HG02884 (cell line): Measurements from ENCODE around the gene LAG3.

ENCODE experiments used
- ATAC-seq: cut with Tn5 transposase; IDR thresholded peaks from one replicate; pipeline ENCODE4 v1.9.1; 2021; ENCODE audit warnings: mild to moderate bottlenecking, moderate library complexity; ENCODE audit not compliant: unreplicated experiment

The LAG3 gene

GRCh38 chr12:6771091-6771495, 1.2 kb upstream of the LAG3 start:
- no peak for ATAC-seq

- no peak for ATAC-seq
Observed at GRCh38 chr12:6771509-6772330, 600 bp upstream of the LAG3 start.

DNA sequence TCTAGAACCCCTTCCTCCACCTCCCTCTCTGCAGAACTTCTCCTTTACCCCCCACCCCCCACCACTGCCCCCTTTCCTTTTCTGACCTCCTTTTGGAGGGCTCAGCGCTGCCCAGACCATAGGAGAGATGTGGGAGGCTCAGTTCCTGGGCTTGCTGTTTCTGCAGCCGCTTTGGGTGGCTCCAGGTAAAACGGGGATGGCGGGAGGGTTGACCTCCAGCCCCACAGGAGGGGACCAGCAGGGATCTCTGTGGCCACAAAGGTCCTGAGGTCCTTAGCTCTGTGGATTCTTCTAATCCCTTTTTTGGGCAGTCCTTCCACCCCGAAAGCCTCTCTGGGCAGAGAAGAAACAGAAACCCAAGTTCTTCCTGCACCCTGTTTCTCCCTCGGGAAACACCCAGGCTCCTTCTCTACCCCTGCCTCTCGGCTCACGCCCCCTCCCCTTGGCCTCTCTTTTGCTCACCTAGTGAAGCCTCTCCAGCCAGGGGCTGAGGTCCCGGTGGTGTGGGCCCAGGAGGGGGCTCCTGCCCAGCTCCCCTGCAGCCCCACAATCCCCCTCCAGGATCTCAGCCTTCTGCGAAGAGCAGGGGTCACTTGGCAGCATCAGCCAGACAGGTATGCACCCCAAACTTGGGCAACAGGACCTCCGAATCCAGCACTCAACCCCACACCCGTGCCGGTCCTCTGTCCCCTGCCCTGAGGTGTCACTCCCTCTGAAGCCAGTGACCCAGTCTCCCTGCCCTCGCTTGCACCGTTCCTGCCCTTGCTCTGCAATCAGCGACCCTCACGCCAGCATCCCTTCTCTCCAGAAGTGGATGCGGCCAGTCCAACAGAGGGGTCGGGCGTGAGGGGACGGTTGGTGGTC, 638 bp downstream of the LAG3 start:
- no peak for ATAC-seq

GRCh38 chr12:6773590-6774351, 1.5 kb downstream of the LAG3 start:
- ATAC-seq, result no peak

GRCh38 chr12:6774499-6775062, 2.3 kb downstream of the LAG3 start:
- ATAC-seq, result no peak

DNA sequence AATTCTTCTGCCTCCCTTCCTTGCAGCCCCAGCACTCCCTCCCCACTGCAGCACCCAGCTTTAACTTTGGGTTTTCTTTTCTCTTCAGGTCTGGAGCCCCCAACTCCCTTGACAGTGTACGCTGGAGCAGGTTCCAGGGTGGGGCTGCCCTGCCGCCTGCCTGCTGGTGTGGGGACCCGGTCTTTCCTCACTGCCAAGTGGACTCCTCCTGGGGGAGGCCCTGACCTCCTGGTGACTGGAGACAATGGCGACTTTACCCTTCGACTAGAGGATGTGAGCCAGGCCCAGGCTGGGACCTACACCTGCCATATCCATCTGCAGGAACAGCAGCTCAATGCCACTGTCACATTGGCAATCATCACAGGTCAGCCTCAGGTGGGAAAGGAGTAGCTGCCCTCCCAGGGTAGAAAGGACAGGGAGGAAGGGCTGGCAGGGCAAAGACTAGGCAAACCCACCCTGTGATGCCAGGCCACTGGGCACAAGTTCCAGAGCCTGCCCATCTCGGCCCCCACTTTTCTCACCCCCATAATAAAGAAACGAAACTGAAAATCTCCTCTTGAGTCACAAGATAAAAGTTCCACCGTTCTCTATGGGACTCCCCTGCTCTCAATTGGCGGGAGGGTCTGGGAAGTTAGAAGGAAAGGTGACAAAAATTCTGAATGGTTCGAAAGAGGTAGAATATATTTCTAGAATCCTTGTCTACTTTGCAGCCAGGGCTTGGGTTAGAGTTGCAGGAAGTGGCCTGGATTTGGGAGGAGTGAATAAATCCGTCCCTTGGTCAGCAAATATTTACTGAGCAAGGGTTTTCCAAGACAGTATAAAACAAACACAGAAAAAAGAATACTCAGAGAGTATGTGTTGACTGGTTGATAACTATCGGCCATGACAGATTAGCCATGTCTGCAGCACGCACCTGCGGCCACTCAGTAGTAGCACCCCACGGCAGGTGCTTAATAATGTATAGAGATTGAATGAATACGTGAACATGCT, 3.2 kb downstream of the LAG3 start:
- no peak for ATAC-seq

DNA sequence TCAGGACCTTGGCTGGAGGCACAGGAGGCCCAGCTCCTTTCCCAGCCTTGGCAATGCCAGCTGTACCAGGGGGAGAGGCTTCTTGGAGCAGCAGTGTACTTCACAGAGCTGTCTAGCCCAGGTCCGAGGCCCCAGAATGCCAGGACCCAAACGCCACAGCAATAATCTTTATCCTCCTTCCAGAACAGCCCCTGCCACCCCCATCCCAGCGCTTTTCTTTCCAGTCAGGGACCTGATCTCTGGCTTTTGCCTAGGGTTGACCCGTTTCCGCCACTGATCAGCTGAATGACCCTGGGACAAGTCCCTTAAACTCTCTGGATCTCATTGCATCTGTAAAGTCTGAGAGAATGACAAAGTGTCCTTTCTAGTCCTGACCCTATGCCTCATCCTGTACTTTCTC, 5.1 kb downstream of the LAG3 start:
- ATAC-seq, result no peak

DNA sequence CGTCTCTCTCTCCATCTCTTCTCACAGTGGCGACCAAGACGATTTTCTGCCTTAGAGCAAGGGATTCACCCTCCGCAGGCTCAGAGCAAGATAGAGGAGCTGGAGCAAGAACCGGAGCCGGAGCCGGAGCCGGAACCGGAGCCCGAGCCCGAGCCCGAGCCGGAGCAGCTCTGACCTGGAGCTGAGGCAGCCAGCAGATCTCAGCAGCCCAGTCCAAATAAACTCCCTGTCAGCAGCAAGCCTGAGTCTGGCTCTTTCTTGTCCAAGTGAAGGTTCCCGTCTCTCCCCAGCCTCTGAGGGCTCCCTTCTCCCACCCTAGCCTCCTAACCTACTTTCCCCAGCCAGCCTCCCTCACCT, 5.9 kb downstream of the LAG3 start:
- no peak for ATAC-seq

DNA sequence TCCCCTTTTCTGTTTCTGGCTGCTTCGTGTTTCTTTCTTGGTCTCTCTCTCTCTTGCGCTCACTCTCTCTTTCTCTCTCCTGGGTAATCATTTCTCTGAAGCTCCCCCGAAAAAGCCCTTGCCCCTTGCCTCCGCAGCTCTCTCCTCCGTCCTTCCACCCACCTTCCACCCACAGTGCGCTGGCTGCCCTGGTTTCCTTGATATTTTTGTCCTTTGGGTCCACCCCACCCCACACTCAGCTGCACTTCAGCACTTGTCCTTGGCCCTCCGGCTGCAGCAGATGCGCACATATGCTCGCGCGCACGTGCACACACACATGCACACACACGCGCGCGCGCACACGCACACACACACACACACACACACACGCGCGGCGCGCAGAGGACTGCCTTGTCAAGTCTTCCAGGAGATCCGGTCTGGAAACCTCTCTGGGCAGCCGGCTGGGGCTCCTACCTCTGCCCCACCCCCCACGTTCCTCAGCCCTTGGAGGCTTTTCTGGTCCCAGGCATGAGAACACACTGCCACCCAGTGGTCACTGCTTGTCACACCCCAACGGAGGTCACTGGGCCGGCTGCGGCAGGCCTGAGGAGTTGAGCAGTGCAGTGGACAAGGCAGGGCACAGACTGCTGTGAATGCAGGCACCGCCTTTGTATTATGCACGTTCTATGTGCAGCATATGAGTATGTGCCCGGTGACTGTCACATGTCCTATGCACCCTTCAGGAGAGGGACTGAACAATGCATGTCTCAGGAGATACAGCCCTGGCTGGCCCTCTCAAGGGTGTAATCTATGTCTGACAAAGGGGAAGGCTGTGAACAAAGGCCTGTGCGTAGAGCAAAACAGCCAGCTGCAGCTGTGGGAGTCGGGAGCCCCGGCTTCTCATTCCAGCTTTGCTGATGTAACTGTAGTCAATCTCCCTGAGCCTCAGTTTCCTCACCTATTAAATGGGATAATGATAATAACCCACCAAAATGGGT, 6.5 kb downstream of the LAG3 start:
- ATAC-seq, result peak; percentile 85

DNA sequence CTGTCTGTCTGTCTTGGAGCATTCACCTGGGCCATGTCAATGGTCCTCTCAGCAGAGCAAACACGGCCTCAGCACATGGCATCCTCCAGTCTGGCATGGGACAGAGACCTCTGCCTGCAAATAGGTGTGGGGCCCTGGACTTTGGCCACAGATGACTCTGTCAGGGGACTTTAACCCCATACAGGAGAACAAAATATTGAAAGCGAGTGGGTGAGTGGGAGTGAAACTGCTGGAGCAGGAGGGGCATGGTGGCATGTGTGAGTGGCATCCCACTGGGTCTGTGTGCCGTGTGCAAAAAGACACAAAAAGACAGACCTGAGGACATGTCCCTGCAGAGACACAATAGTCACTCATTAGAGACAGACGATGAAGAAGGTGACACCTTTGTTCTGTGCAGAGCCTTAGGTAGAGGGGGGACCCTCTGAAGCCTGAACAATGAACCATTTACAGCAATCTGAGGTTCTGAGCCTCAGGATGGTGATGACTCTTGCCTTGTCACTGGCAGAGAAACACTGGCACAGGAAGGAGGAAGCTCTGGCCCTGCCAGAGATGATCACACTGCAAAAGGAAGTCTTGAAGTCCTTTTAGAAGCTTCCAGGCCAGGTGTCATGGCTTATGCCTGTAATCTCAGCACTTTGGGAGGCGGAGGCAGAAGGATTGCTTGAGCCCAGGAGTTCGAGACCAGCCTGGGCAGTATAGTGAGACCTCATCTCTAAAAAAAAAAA, 7.5 kb downstream of the LAG3 start:
- ATAC-seq, result no peak

DNA sequence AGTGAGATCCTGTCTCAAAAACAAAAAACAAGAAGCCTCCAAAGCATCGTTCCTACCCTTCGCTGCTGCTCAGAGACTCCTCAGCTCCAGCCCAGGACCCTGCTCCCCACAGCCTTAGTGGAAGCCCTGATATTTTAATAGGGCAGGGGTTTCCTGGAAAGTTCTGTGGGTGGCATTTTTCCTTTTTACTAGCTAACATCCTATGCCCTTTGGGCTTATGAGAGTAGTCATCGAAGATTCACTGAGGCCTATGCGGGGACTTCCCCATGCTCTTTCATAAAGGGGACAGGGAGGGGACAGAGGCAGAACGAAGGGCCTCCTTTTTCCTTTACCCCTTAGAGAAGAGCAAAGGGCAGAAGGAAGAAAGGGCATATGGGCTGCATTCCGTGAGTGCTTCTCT, 8.3 kb downstream of the LAG3 start:
- ATAC-seq, result no peak

GRCh38 chr12:6782119-6782518, 9.8 kb downstream of the LAG3 start:
- ATAC-seq, result no peak

DNA sequence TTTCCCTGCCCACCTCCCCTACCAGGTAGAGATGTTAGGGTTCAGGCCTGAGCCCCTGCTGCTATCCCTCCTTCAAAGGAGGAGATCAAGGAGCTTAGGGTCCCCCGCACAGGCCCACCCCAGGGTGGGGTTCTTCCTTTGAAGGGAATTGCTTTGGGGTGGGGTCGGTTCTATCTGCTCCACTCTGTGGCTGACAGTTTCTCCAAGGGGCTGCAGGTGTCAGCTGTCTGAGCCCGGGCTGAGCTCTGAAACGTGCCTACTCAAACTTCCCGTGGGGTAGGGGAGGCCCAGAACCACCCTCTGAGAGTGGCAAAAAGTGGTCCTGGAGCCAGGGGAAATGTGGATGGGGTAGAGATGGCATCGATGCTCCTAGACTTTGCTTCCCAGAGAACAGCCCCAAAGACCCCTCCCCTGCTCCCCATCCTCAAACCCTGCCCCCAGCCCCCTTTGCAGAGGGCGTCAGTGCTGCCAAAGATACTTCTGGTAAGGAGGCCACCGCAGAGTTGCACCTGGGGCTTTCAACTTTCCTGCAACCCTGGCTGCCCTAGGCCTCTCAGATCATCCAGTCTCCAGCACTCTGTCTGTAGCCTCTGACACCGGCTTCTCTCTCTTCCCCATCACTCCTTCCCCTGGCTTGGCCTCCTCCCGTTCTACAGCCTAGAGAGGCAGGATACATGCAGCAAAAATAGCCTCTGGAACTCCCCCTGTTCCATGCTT, 10.7 kb downstream of the LAG3 start:
- no peak for ATAC-seq

GRCh38 chr12:6783828-6784227, 11.5 kb downstream of the LAG3 start:
- ATAC-seq, result no peak

GRCh38 chr12:6784296-6784695, 12.0 kb downstream of the LAG3 start:
- no peak for ATAC-seq

DNA sequence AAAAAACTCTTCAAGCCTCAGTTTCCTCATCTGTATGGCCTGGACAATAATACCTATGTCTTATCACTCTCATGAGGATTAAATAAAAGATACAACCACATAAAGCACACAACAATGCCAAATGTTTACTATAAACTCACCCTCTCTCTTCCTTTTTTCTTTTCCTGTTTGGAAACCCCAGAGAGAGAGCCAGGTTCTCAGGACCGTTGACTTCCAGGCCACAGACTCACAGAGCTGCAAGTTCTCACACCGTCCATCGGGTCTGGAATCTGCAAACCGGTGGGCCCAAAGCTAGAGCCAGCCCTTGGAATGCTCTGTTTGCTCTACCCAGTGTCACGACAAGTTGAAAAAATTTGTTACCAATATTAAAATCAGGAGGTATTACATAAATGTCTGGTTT, 12.4 kb downstream of the LAG3 start:
- ATAC-seq, result no peak

- no peak for ATAC-seq
Observed at GRCh38 chr12:6786416-6787094, 14.2 kb downstream of the LAG3 start.
